Nasal cavity respiratory epithelium epithelial cell of viscerocranial mucosa (primary cell): ENCODE measurements around the gene ELOA2. TPM values are rescaled to one million over a fixed set of nuclear protein-coding genes. Genes with fewer than 3 reads are reported as not detected.

ENCODE experiments used
- total RNA-seq: library from RNA; depleted of rRNA; stranded (reverse); fragments of >200 nt; gene quantifications from 2 replicates; pipeline ENCODE4 v1.2.3, GENCODE V29; 2014

Gene ELOA2, protein sequence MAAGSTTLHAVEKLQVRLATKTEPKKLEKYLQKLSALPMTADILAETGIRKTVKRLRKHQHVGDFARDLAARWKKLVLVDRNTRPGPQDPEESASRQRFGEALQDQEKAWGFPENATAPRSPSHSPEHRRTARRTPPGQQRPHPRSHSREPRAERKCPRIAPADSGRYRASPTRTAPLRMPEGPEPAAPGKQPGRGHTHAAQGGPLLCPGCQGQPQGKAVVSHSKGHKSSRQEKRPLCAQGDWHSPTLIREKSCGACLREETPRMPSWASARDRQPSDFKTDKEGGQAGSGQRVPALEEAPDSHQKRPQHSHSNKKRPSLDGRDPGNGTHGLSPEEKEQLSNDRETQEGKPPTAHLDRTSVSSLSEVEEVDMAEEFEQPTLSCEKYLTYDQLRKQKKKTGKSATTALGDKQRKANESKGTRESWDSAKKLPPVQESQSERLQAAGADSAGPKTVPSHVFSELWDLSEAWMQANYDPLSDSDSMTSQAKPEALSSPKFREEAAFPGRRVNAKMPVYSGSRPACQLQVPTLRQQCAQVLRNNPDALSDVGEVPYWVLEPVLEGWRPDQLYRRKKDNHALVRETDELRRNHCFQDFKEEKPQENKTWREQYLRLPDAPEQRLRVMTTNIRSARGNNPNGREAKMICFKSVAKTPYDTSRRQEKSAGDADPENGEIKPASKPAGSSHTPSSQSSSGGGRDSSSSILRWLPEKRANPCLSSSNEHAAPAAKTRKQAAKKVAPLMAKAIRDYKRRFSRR
- not detected in 2 replicates for total RNA-seq

GRCh38 chr18:47035156-47035671 is at the start of gene ELOA2:
ELOA2 (minus strand) TSS chr18:47035621; CDS start chr18:47035264, 357 bp downstream.

Other genes starting within 250 kb of the ELOA2 start
- gene PIAS2, start 118.1 kb downstream of the ELOA2 start, total RNA-seq, result 8.2 and 22.8 TPM in 2 replicates
- 0.34 and 3.9 TPM in 2 replicates for gene KATNAL2, start 118.0 kb downstream of the ELOA2 start, total RNA-seq
- 15.7 and 26.2 TPM in 2 replicates for gene HDHD2, start 114.9 kb upstream of the ELOA2 start, total RNA-seq
- 28.3 and 34.5 TPM in 2 replicates for gene IER3IP1, start 140.7 kb upstream of the ELOA2 start, total RNA-seq
- gene SKOR2, start 216.0 kb upstream of the ELOA2 start, total RNA-seq, result not detected in 2 replicates